Gastrocnemius medialis (tissue), 4 donors: ENCODE data around the gene OR2L5. TPM values are rescaled to one million over a fixed set of nuclear protein-coding genes. Genes with fewer than 3 reads are reported as not detected.

ENCODE experiments used
- ATAC-seq, 2 donors: fragments of 150-250 bp; one replicate each; pipeline ENCODE4 v1.9.1; 2016
- DNase-seq, 2 donors: peaks; one replicate each; pipeline ENCODE4 v3.0.0-alpha.2; 2019
- H3K27ac ChIP-seq, 4 donors: fragments of 200-600 bp; sonication (generic); 1 replicate in 1 of 4; 2 replicates in 3 of 4; pipeline ENCODE4 v1.5.1; 2016 to 2018; ENCODE audit warnings: mild to moderate bottlenecking in 2 of 4, moderate library complexity in 1 of 4
- H3K27me3 ChIP-seq, 3 donors: fragments of 200-600 bp; sonication (generic) in 2 of 3; 1 replicate in 1 of 3; 2 replicates in 2 of 3; pipeline versions ENCODE4 v1.5.1 to v1.6.0; 2016 to 2019; ENCODE audit warnings: mild to moderate bottlenecking in 1 of 3, moderate library complexity in 1 of 3
- H3K36me3 ChIP-seq, 2 donors: fragments of 200-600 bp; sonication (generic) in 1 of 2; one replicate each; pipeline ENCODE4 v1.5.1; 2017 to 2018
- H3K4me1 ChIP-seq, 2 donors: fragments of 200-600 bp; sonication (generic) in 1 of 2; one replicate each; pipeline ENCODE4 v1.5.1; 2016 to 2017; ENCODE audit warnings: mild to moderate bottlenecking in 2 of 2
- H3K4me3 ChIP-seq, 4 donors: fragments of 200-600 bp; sonication (generic) in 3 of 4; 1 replicate in 1 of 4; 2 replicates in 3 of 4; pipeline ENCODE4 v1.5.1; 2016 to 2019; ENCODE audit warnings: mild to moderate bottlenecking in 2 of 4
- H3K9me3 ChIP-seq, 3 donors: fragments of 200-600 bp; sonication (generic) in 2 of 3; 1 replicate in 1 of 3; 2 replicates in 2 of 3; pipeline ENCODE4 v1.5.1; 2016 to 2019
- CTCF ChIP-seq, 5 experiments: fragments of 450-650 bp in 3 of 5; fragments of 200-600 bp in 2 of 5; sonication (generic) in 2 of 5; IDR thresholded peaks in 4 of 5; conservative IDR thresholded peaks in 1 of 5; 1 replicate in 4 of 5; 2 replicates in 1 of 5; pipeline ENCODE4 v1.5.1; 2016 to 2019; ENCODE audit warnings: antibody characterized with exemption in 5 of 5, mild to moderate bottlenecking in 3 of 5, moderate library complexity in 3 of 5
- POLR2A ChIP-seq, 2 donors: fragments of 450-650 bp; IDR thresholded peaks; one replicate each; pipeline ENCODE4 v1.6.1; 2017; ENCODE audit warnings: antibody characterized with exemption in 2 of 2, mild to moderate bottlenecking in 2 of 2, moderate library complexity in 2 of 2
- in situ Hi-C, 4 donors: fragments of 200-750 bp; cut with MboI; loops; one replicate each; pipeline versions ENCODE4 v1.15.0 to v1.8.0; 2017; ENCODE audit warnings: low sequenced_read_pairs in 4 of 4
- intact Hi-C: fragments of 100-400 bp; cut with DNase I; formaldehyde crosslinking; loops from one replicate; pipeline ENCODE4 v1.15.1; 2023; ENCODE audit warnings: low total_unique reads
- total RNA-seq, 4 donors: library from RNA; depleted of rRNA; stranded (reverse); fragments of >200 nt; gene quantifications; one replicate each; pipeline versions ENCODE4 v1.1.0 to v1.2.3, GENCODE V29; 2016

The OR2L5 gene, protein sequence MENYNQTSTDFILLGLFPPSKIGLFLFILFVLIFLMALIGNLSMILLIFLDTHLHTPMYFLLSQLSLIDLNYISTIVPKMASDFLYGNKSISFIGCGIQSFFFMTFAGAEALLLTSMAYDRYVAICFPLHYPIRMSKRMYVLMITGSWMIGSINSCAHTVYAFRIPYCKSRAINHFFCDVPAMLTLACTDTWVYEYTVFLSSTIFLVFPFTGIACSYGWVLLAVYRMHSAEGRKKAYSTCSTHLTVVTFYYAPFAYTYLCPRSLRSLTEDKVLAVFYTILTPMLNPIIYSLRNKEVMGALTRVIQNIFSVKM
- not detected for total RNA-seq

GRCh38 chr1:248013229-248013710 lies at the start of gene OR2L5:
Gene OR2L5 (plus strand): TSS chr1:248013660. CDS start chr1:248021948, 8,288 bp downstream.
- Histone ChIP-seq H3K9me3 (no peaks in the 10 kb centered on the region), H3K27me3 (no peaks in the 10 kb centered on the region), H3K36me3 (no peaks in the 10 kb centered on the region), H3K4me3 (no peak within 1 kb of the TSS), H3K27ac (no peak within 1 kb of the TSS), H3K4me1 (no peaks in the 10 kb centered on the region)
- ATAC-seq, result no peak
- no peak for DNase-seq
- intact Hi-C loops, result no loop called here
- TF ChIP-seq CTCF (IDR thresholded peaks at IDR 0.05 in 4 of 5, conservative IDR thresholded peaks at IDR 0.05 in 1 of 5) (no peak), POLR2A (IDR thresholded peaks at IDR 0.05) (no peak)
- in situ Hi-C loops, result no loop called here

DNA sequence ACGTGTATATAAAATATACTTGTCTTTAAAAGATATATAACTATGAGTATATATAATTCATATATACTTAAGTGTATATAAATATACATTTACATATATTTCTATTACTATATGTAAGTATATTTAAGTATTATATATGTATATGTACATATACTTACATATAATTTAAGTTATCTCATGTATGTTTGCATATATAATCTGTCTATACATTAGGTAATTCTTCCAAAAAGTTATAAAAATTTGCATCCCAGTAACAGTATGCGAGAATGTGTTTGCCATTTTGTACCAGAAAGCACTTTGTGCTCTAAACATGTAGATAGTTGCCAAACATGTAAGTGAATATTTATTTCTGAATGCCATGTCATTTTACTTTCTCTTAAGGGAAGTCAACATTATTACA lies 48.5 kb upstream of the OR2L5 start, which contains the start of gene OR2AK2:
Gene OR2AK2 (plus strand): TSS at position 301 of the 400 bp plus-strand sequence. CDS start 144 bp downstream, outside the sequence.
- intact Hi-C loops (no loop called here), in situ Hi-C loops (no loop called here)
- no peak within 1 kb of the TSS for H3K4me3 ChIP-seq
- H3K4me1 ChIP-seq, result no peaks in the 10 kb centered on the region
- no peaks in the 10 kb centered on the region for H3K36me3 ChIP-seq
- H3K27me3 ChIP-seq, result no peaks in the 10 kb centered on the region
- ATAC-seq (no peak), DNase-seq (no peak)
- H3K27ac ChIP-seq, result no peak within 1 kb of the TSS
- no peaks in the 10 kb centered on the region for H3K9me3 ChIP-seq
- TF ChIP-seq CTCF (IDR thresholded peaks at IDR 0.05 in 4 of 5, conservative IDR thresholded peaks at IDR 0.05 in 1 of 5) (no peak), POLR2A (IDR thresholded peaks at IDR 0.05) (no peak)

GRCh38 chr1:247966532-247967204 lies 46.8 kb upstream of the OR2L5 start:
- intact Hi-C loops (no loop called here), in situ Hi-C loops (no loop called here)
- Histone ChIP-seq H3K4me3 (no peak overlapping the region), H3K27me3 (no peaks in the 10 kb centered on the region), H3K36me3 (no peaks in the 10 kb centered on the region), H3K9me3 (no peaks in the 10 kb centered on the region), H3K27ac (no peak overlapping the region), H3K4me1 (no peaks in the 10 kb centered on the region)
- TF ChIP-seq CTCF (IDR thresholded peaks at IDR 0.05 in 4 of 5, conservative IDR thresholded peaks at IDR 0.05 in 1 of 5) (no peak), POLR2A (IDR thresholded peaks at IDR 0.05) (no peak)
- DNase-seq, result no peak
- no peak for ATAC-seq

DNA sequence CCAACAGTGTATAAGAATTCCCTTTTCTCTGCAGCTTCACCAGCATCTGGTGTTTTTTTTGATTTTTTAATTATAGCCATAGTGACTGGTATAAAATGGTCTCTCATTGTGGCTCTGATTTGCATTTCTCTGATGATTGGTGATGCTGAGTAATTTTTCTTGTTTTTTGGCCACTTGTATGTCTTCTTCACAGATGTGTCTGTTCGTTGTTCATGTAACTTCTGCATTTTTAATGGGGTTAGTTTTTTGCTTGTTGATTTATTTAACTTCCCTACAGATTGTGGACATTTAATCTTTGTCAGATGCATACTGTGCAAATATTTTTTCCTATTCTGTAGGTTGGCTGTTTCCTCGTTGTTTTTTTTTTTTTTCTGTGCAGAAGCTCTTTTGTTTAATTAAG lies 20.5 kb upstream of the OR2L5 start:
- H3K27ac ChIP-seq, result no peak overlapping the region
- intact Hi-C loops, result no loop called here
- TF ChIP-seq CTCF (IDR thresholded peaks at IDR 0.05 in 4 of 5, conservative IDR thresholded peaks at IDR 0.05 in 1 of 5), result no peak
- no peak for TF ChIP-seq POLR2A (IDR thresholded peaks at IDR 0.05)
- DNase-seq (no peak), ATAC-seq (no peak)
- H3K27me3 ChIP-seq, result no peaks in the 10 kb centered on the region
- H3K9me3 ChIP-seq, result no peaks in the 10 kb centered on the region
- H3K4me3 ChIP-seq, result no peak overlapping the region
- no peaks in the 10 kb centered on the region for H3K4me1 ChIP-seq
- in situ Hi-C loops, result no loop called here
- H3K36me3 ChIP-seq, result no peaks in the 10 kb centered on the region
